Measurements from ENCODE around the gene PPP1R36.
"Not testable (repeated sequence)": the region's sequence is repeated elsewhere in the genome, so short reads cannot be mapped to it uniquely, and the experiment has no call there.

GRCh38 chr14:64569646-64570045 is 19.9 kb downstream of the PPP1R36 start:
- not testable (repeated sequence) for TF ChIP-seq CTCF (IDR thresholded peaks at IDR 0.05; ENCODE audit: insufficient read depth, low read length, poor library complexity, severe bottlenecking); EZH2phosphoT487 (conservative IDR thresholded peaks at IDR 0.05; ENCODE audit: low read length)
